ENCODE data around the gene MEN1.

MEN1 gene

GRCh38 chr11:64810271-64810890 lies at the start of gene MEN1:
Gene MEN1, minus strand, starts transcription at chr11:64810551. Its CDS starts 442 bp downstream, at chr11:64810109.
- peak; percentile 81 for DNase-seq (ENCODE audit: low read depth)

DNA sequence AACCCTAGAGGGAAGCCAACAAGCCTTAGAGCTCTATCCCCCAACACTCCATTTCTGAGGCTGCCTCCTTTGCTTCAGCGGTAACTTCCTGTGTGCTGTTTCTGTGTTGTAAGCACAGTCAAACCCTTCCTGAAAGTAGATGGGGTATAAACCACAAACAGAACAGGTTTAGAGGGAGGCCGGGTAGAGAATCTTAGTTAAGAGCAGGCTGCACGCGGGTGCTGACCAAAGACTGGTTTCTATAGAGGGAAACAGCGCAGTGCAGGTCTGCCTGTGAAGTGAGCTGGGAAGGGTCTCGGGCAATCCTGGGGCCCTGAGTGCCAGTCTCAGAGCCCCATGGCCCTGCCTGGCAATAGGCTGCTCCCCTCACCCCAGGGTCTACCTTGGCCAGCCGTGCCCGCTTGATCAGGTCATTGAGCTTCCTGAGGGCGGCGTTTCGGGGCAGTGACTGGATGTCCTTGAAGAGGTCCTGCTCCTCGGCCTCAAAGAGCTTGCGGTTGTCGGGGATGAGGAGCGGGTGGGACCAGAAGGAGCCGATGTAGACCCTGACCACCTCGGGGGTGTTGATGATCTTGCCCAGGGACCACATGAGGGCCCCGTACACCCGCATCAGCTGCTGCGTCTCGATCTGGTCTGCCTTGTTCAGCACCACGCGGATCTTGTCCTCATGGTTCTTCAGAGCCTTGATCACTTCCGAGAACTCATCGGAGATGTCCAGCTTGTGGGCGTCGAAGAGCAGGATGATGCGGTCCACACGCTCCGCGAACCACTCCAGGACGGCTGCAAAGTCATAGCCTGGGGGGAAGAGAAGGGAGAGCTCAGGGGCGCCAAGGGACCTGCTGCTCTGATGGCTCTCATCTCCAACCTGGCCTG lies 49.4 kb upstream of the MEN1 start:
- DNase-seq (ENCODE audit: low read depth) = no peak

DNA sequence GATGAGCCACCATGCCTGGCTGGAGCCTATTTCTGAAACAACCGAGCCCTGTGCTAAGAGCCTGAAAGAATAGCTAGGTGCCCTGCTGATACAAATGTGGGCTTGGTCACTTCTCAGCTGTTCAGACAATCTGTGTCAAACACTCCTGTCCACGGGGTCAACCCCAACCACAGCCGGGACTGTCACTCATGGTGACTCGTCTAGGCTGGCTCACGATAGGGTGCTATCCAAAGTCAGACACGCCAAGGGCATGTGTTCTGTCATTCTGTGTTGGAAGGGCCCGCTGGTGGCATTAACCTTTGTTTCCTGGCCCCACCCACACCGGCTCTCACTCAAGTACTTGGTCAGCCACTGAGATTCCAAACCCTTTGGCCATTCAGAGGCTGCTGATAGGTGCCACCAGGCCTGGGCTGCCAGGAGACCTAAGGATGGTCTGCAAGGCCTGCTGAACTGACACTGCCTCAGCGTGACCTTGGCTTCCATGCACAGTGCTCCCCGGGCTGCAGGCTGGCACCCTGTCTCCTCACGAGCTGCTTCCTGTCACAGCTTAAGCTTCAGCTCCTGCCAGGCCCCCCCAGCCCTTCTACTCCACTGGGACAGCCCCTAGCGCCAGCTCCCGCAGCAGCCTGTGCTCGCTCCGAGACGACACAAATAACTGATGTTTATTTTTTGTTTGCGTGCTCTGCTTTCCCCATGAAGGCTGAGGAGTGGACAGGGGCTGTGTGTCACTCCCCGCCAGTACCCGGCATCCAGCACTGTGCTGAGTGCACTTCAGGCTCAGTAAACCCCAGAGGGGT lies 48.3 kb upstream of the MEN1 start:
- DNase-seq (ENCODE audit: low read depth) = no peak

DNA sequence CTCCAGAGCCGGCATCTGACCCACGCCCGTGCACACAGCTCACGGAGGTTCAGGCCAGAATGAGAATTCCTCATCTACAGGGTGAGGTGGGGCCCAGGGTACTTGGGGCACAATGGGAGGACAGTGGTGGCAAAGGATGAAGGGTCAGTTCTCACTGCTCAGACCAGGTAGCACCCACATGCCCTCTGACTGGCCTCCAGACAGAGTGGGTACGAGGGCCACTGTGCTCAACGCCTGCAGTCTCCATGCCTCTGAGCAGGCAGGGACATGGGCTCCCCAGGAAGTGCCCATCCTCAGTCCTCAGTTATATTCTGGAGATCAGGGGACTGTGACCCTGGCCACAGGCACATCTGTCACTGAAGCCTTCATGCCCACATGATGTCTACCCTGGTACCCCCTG lies 47.1 kb upstream of the MEN1 start:
- DNase-seq (ENCODE audit: low read depth) = no peak

DNA sequence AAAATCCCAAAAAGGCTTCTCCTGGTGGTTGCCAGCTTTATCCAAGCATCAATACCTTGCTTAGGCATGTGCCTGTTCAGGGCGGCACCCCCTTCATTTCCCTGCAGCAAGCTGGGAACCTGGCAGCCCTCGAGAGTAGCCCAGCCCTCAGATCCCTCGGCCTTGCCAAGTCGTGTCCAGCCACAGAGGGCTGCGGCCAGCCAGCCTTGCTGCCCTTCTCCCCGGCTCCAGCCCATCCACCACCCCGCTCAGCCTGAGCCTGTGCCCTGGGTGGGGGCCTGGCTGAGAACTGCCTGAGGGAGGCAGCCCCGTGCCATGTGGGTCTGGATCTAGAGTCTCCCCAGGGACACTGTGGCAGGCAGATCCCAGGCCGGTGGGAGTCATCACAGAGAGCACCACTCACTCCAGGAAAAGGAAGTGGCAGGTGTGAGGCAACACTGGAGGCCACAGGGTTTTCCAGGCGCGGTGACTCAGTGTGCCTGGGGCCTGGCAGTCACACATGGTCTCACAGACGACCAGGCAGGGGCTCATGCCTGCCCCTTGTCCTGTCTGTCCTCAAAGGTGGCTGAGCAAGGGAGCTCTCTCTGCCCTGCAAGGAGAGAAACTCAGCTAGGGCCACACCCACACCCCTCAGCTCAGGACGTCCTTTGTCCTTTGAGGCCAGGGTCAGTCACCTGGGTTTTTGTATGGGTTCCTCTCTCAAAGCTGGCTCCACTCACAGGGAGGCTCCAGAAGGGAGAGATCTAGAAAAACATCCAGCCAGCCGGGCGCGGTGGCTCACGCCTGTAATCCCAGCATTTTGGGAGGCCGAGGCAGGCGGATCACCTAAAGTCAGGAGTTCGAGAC lies 46.3 kb upstream of the MEN1 start:
- DNase-seq (ENCODE audit: low read depth) = no peak

DNA sequence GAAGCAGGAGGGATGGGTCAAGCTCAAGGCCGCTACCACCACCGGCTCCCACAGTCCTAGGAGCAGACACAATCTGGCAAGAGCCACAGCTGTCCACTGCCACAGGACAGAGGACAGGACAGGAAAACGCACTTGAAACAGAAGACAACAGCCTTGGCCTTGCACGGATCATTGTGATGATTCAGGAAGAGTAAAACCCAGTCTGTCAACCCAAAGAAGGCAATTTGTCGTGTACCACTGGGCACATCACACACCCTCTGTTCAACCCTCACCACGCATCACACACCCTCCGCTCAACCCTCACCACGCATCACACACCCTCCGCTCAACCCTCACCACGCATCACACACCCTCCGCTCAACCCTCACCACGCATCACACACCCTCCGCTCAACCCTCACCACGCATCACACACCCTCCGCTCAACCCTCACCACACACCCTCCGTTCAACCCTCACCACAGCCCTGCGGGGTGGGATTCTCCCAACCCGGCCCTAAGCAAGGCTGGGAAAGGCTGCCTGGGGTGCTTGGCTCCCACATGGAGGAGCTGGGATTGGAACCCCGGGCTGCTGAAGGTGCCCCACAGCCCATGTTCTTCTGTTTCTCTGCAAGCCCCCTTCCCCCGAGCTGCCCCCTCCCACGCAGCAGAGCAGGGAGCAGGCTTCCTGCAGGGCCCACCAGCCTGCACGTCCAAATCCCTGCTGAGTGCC lies 45.4 kb upstream of the MEN1 start:
- DNase-seq (ENCODE audit: low read depth) = no peak

DNA sequence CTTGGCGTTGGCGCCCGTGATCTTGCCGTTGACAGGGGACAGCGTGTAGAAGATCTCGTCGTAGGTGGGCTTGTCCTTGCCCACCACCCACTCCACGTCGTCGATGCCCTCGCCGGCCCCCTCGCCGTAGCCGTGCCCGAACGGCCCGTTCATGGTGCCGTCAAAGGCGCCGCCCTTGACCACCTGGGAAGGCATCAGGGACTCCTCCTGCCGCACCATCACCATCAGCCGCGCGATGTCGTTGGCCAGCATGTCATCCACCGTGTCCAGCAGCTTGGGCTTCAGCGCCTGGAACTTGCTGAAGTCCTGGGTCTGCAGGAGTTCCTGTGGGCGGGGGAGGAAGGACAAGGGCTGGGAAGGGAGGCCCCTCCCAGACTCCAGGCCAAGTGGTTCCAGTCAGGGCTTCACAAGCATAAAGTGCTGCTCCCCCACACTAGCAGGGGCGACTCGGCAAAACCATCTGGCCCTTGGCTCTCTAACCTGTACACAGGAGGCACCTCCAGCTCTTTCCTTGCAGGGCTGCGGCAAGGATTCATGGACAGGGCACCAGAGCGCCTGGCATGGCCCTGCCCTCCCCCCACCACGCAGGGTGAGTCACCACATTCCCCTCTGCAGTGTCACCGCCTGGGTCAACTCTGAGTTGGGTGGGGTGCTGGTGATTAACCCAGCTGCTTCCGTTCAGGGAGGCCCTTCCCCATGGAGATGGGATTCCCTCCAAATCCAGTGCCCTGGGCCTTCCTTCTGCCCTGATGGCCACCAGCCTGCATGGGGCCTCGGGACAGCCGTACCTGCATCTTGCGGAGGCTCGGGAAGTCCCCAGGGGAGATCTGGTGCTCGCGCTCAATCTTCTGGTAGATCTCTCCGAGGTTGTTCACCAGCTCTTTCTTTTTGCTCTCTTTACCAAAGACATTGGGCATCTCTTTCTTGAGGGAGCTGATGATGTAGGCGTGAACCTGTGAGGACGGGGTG lies 44.5 kb upstream of the MEN1 start:
- DNase-seq (ENCODE audit: low read depth) = no peak

GRCh38 chr11:64854157-64854533 lies 43.8 kb upstream of the MEN1 start:
- DNase-seq (ENCODE audit: low read depth) = no peak

GRCh38 chr11:64853709-64854108 lies 43.4 kb upstream of the MEN1 start:
- no peak for DNase-seq (ENCODE audit: low read depth)

DNA sequence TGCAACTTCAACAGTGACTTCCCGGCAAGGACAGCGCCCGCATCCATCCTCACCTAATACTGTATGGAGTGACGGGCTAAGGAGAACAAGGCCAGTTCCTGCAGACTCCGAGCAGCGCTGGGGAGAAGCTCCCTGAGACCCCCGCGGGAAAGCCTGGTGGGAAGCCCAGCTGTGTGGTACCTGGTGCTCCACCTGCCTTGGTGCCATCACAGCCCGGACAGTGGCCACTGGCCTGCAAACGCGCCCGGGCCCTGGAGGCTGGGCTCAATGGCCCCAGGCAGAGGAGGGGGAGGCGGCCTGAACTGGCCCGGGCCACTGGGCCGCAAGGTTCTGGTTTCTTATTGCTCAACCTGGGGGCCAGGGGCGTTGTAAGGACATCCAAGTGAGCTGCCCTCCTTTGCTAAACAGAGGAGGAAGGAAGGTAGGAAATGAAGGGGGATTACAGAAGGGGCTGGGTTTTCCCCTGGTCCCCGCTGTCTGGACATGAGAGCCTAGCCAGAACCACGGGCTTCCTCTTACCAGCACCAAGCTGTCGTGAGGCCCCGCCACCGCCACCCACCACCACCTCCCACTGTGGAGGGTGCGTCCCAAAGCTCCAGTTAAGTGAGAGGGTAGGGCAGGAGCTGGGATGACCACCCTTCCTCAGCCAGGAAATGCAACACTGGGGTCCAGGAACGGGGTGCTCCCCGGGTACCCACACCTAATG lies 42.6 kb upstream of the MEN1 start:
- DNase-seq (ENCODE audit: low read depth) = no peak

DNA sequence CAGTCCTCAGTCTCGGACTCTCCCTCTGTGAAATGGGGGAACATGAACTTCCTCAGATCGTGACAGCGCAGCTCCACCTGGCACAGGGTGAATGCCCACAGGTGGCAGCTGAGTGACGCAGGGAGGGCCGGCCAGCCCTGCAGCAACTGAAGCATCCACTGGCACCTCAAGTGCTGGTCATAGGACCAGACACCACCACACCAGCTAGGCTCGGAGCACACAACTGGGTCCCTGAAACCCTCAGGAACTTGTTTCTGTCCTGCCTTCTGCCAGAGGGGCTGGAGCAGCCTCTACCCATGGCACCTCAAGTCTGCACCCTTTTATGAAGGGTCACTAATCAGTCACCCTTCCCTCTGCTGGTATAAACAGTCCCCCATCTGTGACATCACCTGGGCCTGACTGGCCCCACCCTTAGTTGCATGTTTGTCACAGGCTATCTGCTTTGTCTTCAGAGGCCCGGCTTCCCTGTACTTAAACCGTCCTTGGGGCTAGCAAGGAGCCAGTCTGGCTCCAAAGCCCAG lies 41.5 kb upstream of the MEN1 start:
- no peak for DNase-seq (ENCODE audit: low read depth)

DNA sequence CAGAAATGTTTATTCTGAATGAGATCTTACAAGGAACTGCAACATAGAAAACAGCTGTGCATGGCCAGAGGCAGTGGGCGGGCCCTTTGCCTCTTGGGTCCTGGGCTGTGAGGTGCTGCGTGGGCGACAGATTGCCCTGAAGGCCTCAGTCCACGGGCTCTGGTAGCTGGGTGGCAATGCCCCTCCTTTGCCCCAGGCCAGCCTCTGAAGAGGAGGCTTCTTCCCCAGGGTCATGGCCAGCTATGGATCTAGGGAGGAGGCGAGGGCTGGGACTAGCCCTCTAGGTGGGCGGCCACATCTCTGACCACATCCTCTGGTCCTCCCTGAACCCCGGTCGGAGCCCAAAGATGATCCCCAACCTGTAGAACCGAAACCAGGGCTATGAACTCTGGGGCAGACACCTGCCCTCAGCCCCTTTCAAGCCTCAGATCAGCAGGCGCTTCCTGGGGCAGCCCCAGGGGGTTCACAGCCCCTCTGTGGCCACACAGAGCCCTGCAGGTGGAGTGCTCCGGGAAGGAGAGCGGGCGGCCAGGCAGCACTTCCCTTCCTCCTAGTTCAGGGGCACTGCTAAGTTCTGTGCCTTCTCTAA lies 40.7 kb upstream of the MEN1 start:
- no peak for DNase-seq (ENCODE audit: low read depth)

DNA sequence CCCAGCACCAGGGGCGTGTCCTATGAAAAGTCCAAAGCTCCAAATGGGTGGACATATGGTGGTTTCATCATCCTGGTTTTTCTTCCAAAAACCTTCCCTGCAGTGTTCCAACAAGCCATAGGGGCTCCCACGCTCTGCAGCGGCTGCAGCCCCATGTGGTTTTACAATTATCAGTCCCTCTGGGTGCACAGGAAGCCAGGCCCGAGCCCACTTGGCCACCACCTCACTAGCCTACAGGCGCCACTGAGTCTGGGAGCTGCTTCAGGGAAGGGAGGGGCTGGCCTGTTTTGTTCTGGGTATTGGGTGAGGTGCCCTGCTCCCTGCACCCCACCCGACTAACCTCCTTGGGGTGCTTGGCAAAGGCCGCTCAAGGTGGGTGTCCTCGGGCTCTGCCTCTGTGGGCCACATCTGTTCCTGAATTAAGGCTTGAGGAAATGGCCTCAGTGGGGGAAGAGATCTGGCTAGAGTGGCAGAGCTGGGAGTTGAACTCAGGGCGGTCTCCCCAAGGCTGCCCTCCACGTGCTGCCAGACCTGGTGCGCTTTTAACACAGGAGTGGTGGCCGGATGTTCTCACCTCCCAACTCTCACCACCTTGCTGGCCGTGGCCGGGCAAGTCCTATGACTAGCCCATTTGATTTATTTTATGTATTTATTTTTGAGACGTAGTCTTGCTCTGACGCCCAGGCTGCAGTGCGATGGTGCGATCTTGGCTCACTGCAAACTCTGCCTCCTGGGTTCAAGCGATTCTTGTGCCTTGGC lies 39.4 kb upstream of the MEN1 start:
- DNase-seq (ENCODE audit: low read depth) = no peak

- no peak for DNase-seq (ENCODE audit: low read depth)
Observed at GRCh38 chr11:64848826-64849597, 38.7 kb upstream of the MEN1 start.

DNA sequence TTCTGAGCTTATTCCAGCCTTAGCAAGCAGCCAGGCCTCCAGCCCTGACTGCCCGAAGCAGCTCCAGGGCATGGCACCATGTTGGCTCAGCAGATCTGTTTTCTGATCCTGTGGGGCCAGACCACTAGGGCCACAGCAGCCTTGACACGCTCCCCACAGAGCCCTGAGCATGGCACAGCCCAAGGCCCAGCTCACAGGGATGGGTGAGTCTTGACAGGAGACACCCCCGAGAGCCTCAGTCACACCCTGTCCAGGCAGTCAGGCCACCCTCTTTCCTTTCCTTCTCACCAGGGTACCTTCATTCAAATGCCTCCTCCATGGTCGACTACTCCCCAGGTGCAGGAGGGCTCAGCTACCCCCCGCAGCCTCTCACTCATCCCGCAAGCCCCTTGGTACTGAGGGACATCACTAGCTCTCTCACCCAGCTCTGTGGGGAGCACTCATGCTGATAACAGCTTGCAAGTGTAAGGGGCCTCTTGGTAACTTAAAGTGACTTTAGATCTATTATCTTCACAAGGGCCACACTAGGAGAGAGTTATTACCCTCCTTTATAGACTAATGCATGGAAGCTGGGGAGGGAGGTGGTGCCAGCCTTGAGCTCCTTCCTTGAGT lies 38.0 kb upstream of the MEN1 start:
- no peak for DNase-seq (ENCODE audit: low read depth)

DNA sequence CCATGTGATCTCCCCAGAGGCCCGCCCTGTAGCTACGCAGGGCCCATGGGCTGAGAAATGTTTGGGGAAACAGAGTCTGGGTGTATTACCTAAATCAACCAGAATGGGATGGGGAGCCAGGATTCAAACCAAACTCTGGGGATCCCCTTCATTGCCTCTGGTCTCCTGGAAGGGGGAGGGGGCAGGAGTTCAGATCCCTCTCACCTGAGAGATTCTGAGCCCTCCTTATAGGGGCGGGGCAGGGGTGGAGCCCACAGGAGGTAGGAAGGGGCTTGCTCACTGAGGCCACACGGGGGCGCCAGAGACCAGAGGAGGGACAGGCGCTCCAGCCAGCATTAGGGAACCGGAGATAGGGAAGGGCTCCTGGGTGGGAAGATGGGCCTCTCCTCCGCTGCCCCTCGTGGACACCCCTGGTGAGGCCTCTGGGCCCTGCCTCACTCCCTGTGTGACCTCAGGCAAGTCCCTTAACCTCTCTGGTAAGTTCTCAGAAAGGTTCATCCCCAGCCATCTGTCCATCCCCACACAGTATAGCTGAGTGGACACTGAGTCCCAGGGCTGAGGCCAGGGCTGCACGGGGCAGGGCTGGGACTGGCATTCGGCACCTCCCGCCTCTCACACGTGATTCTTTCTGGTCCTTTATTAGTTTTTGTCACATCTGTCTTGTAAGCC lies 36.8 kb upstream of the MEN1 start:
- DNase-seq (ENCODE audit: low read depth) = peak; percentile 88

Data from CMK (cell line).